GM18526 (cell line): ENCODE data around the gene PHF21B.

Source experiments
- POLR2A ChIP-seq: IDR thresholded peaks from 3 replicates; pipeline ENCODE4 v1.6.1; 2011; ENCODE audit not compliant: insufficient read length; ENCODE audit errors: extremely low read depth

PHF21B gene

GRCh38 chr22:44956840-44957767 is 52.7 kb downstream of the PHF21B start:
- no peak for TF ChIP-seq POLR2A

GRCh38 chr22:44955102-44955501 is 54.7 kb downstream of the PHF21B start:
- no peak for TF ChIP-seq POLR2A

GRCh38 chr22:44954149-44954548 is 55.7 kb downstream of the PHF21B start:
- no peak for TF ChIP-seq POLR2A

GRCh38 chr22:44952863-44953746 is 56.7 kb downstream of the PHF21B start:
- TF ChIP-seq POLR2A = no peak

GRCh38 chr22:44951510-44951816 is 58.3 kb downstream of the PHF21B start:
- no peak for TF ChIP-seq POLR2A

GRCh38 chr22:44950806-44951509 is 58.8 kb downstream of the PHF21B start:
- TF ChIP-seq POLR2A = no peak

- no peak for TF ChIP-seq POLR2A
These were observed 62.0 kb downstream of the PHF21B start for GRCh38 chr22:44947846-44948245.

- no peak for TF ChIP-seq POLR2A
These were observed 62.8 kb downstream of the PHF21B start for GRCh38 chr22:44947049-44947448.

- TF ChIP-seq POLR2A = no peak
These were observed 64.8 kb downstream of the PHF21B start for GRCh38 chr22:44944883-44945601.

- TF ChIP-seq POLR2A = no peak
These were observed 66.0 kb downstream of the PHF21B start for GRCh38 chr22:44943701-44944324.

- no peak for TF ChIP-seq POLR2A
These were observed 66.7 kb downstream of the PHF21B start for GRCh38 chr22:44942979-44943700.

- TF ChIP-seq POLR2A = no peak
These were observed 67.7 kb downstream of the PHF21B start for GRCh38 chr22:44942056-44942455.

GRCh38 chr22:44941207-44941606 is 68.6 kb downstream of the PHF21B start:
- TF ChIP-seq POLR2A = no peak

GRCh38 chr22:44940130-44940529 is 69.7 kb downstream of the PHF21B start:
- no peak for TF ChIP-seq POLR2A
